IPS-NIHi7 (cell line): ENCODE data around the gene GBX1.

Source experiments
- DNase-seq: peaks from one replicate; pipeline ENCODE4 v3.0.0; 2012; ENCODE audit warnings: mixed read lengths; ENCODE audit errors: extremely low spot score

GBX1 gene

DNA sequence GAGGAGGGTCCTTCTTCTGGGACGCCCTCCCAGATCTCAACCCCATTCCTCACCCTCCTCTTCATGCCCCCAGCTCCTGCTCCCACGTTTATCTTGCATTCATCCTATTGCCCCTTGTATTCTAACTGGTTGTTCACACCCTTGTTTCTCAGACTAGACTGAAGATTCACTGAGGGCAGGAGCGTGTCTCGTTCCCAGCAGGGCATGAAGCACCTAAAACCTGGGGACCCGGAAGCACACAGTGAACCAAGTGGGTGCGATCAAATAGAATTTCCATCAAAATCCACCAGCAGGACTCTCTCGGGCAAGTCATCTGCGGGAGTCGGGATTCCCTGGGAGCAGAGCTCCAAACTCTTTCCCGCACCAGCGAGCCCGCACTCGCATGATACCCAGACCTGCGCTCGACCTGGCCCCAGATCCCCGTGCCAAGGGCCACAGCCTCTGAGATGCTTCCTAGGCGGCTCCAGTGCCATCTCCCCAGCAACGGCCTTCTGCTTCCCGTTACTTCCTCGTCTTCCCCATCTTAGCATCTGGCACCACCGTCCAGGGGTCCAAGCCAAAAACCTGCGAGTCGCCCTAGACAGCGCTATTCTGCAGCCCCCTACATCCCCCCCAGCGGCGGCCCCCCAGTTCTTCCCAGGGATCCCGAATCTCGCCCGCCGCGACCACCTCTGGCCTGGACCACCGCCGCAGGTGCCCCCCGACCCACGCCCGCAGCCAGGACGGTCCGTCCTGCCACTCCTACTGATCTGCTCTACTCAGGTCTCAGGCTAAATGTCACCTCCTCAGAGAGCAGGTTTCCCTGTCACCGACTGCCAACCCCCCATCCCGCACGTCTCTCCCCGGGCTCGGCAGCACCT lies 6.1 kb upstream of the GBX1 start:
- DNase-seq: no peak

DNA sequence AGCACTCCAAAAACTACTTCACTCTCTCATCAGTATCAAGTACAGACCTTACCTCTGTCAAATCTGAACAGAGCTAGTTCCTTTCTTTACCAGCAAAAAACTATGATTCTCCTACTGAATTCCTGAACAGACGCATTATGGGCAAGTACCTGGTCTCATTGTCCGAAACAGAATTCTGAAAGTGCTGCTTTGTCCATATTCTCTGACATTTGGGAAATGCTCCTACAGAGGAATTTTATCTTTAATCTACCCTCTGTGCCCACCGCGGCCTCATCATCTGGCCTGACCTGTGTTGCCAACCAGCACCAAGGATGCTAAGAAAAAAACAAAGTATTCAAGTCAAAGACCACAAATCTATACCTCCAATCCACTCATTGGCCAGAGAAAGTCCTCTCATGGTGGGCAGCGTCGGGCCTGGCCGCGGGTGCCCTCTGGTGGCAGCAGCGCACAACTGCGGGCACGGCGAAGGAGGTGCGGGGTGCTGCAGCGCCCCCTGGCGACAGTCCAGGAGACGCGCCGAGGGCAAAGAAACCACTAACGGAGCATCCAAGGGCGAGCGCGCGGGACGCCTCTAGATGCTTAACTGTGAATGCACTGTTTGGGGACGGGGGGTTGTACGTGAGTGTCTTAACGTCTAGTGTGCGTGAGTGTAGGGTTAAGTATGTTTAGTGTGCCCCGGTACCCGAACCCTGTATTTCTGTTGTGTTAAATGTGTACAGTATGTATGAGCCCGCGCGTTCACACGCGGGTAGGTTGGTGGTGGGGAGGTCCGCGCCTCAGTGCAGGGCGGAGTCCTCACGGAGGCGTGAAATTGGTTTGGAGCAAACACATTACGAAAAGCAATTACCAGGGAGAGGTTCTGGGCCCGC lies 5.0 kb upstream of the GBX1 start:
- peak; percentile 89 for DNase-seq

DNA sequence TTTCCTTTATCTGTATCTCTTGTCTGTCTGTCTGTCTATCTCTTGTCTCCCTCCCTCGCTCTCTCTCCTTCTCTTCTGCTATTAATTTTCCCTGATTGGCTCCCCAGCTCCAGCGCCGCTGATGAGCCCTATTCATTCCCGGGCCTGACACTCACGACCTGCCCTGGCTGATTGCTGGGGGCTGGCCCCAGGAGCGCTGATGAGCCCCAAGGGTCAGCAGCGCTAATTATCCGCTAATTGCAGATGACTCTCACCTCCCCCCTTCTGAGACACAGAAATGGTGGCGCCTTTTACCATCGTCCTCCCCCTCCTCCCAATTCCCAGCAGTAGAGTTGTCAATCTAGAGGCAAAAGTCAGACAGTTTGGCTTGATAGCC lies 1.3 kb upstream of the GBX1 start:
- no peak for DNase-seq

DNA sequence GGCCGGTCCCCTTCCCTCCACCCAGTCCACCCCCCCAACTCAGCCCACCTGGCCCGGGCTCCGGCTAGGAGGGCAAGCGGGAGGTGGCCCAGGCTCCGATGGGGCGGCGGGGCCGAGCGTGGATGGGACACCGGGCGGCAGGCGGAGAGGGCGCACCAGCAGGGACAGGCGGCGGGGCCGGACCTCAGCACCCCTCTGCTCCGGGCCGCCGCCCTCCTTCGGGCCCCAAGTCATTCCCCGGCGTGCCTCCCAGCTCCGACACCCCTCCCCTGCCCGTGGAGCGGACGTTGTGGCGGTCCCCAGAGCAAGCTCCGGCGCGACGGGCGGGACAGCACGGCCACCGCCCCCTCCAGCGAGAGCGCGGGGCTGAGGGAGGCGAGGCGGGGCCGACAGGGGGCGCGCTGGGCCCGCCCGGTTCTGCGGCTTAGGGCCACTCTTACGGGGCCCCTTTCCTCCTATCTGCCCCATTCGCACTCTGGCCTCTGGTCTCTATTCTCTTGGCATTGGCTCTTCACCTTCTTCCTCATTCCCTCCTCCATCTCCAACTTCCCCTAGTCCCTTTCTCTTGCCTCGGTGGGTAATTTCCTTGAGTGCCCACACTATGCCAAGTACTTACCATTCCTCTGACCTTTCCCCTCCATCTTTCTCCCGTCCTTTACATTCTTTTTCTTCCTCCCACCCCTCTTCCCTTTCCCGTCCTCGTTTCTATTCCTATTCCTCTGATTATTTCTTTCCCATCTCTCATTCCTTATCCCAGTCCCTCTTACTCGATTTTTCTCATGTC lies 701 bp upstream of the GBX1 start:
- DNase-seq: peak; percentile 83

DNA sequence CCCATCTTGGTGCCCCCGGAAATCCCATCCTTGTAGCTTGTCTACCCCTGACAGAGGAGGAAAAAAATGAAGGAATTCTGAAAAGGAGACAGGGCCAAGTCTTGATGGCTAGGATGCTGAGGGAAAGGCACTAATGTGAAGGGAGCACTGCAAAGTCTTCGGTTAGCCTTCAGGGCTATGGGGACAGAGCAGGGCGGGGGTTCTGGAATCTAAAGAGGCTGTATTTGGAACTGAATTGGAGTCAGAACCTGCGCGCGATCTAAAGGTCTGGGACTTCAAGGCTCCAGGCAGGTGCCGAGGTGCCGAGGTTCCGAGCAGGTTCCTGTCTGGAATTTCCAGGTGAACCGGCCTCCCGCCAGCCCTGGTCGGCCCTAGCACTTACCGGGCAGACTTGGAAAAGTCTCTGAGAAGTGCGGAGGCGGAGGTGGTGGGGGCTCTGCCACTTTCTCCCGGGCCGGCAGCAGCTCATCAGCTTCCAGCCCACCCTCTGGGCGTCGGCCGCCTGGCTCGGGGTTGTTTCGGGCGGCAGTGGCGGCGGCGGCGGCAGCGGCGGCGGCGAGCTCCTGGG lies 781 bp downstream of the GBX1 start:
- peak; percentile 65 for DNase-seq

DNA sequence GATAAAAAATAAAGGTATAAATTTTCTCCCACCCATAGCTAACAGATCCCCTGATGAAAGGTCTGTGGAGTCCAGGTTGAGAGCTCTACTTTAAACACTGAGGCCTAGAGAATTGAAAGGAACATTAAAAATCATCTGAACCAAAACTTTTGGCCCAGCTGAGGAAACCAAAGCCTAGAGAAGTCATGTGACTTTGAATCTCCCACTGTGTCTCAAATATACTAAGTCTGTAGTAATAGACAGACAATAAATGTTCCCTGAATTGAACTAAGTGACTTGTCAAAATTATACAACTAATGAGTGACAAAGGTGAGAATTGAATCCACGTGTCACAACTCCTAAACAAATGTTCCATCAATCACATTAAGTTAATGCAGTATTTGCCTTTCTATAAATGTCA lies 5.7 kb downstream of the GBX1 start:
- DNase-seq: no peak

DNA sequence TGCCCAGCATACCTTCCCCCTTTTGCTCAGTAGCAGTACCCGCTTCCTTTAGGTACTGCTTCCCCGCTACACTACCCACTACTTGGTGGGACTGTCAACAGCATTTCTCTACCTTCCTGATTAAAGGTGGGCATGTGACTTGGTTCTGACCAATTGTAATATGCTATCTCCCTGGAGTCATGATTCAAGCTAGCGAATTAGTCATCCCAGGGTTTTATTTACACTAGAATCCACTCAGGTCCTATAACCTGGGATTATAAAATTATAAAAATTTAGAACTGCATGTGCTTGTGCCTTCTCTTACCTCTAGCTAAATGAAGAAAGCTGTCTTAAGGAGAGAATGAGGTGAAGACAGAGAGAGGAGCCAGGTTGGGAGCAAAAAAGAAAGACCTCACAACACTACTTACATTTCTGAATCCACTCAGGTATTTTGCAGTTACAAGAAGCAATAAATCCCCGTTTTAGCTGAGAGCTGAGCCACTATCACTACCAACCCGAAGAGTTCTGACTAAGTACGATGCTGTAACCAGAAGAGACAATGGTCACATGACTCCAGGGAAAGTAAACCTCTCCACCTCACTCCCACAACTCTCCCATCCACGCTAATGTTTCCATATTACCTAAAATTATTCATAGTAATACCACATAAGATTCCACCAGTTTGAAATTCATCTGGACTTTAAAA lies 9.7 kb downstream of the GBX1 start:
- DNase-seq: no peak

DNA sequence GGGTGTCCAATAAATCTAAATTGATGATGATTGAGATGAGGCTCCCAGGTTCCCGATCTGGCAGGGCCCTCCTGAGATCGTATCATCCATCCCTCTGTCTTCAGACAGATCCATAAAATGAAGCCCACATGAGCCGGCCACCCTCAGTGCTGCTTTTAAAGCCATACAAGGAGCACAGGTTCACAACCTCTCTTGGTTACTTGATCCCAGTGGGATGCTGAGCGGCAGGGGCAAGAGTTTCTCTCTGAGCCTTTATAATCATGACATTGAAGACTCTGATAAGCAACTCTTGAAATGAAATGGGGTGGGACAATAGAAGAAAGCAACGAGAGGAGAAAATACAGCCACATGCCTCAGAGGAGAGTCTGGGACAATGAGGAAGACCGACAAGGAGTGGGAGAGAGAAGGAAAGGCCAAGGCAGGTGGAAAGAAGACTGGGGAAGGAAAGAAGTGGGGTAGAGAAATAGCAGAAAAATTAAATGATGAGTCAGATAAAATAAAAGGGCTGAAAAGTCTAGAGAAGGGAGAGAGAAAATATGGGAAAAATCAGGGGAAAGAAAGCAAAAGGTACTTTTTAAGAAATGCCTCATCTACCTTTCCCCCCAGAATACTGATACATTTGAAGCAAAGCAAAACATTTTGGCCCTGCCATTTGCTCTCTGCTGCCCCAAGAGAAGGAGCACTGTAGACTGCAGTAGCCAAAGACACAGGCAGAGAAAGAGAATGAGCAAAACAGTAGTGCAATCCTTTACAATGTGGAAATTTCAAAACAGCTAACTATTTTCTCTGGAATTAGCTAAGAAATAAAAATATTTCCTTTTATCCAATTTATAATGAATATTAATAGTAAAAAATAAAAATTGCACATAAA lies 14.6 kb downstream of the GBX1 start:
- DNase-seq: no peak

DNA sequence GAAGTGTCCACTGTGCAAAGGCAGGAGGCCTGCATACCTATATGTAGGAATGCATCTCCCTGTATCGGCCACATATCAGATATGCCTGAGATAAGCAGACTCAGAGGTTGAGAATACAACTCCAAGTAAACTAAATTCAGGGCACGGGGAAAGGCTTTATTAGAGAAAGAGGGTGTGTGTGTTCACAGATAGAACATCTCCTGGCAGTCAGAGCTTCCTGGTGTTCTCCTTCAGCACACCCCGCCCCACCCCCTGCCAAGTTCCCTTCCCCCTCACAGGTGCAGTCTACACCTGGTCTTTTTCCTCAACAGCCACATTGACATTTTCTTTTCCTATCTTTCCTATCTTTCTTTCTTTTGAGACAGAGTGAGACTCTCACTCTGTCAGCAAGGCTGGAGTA lies 17.1 kb downstream of the GBX1 start:
- no peak for DNase-seq

DNA sequence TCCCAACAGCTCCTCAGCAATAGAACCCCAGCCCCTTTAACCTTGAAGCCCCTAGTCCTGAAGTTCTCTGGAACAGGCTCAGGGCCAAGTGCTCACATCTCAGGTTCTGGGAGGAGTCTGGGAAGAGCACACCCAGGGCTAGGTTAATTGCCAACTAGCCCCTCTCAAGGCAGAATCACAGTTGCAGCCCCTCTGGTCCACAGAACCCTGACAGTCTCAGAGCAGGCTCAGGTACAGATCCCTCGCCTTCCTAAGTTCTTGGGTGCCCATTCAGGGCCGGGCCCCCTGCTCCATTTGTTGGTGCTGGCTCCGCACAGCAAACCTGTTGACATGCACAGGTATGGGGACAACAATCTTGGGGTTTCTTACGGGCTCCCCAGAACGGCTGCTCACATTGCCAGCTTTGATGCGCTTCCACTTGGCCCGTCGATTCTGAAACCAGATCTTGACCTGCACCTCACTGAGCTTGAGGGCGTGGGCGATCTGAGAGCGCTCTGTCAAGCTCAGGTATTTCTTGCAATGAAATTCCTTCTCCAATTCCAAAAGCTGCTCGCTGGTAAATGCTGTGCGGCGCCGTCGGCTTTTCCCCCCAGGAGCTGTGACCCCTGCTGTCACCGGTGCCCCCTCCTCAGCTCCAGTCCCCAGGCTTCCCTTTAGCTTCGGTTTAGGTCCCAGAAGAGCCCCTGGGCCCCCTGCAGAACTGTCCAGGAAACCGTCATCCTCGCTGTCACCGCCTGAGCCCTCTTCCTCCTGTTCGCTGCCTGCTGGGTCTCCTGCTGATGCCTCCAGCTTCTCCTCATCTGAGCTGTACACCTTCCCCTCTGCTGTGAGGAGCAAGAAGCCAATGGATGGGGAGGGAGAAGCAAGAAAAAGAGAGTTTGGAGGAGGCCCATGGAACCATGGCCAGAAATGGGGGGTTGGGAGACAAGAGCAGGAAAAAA lies 18.9 kb downstream of the GBX1 start:
- DNase-seq: no peak

DNA sequence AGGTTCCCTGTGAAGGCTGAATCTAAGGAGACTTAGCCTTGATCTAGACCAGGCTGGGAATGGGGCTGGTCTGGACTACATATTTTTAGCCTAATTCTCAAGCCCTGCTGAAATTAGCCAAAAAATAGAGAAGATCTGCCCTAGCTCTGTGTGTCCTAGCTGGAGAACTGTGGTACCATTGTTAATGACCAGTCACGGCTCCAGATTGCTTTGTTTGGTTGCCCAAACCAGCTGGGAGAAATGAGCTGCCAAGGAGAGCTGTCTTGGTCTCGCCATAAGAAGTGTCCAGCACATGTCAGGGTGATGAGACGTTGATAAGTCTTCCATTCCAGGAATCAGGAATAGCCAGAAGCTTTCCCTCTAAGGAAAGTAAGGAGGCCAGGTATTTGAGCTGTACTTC lies 20.7 kb downstream of the GBX1 start:
- DNase-seq: no peak

DNA sequence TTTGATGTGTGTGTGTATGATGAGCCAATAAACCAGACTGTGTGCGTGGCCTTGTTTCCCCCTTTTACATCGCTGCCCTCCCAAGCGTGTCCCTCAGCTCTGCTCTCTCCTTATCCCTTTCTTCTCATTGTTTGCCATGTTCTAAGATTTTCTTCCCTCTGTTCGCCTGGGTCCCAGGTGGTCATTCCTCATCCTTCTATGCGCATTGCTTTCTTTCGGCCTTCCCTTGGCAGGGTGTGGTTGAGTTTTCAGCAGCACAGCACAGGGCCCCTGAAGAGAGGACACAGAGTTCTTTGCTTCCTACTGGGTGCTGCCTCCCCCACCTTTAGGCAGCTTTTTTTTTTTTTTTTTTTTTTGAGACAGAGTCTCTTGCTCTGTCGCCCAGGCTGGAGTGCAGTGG lies 23.1 kb downstream of the GBX1 start:
- no peak for DNase-seq

DNA sequence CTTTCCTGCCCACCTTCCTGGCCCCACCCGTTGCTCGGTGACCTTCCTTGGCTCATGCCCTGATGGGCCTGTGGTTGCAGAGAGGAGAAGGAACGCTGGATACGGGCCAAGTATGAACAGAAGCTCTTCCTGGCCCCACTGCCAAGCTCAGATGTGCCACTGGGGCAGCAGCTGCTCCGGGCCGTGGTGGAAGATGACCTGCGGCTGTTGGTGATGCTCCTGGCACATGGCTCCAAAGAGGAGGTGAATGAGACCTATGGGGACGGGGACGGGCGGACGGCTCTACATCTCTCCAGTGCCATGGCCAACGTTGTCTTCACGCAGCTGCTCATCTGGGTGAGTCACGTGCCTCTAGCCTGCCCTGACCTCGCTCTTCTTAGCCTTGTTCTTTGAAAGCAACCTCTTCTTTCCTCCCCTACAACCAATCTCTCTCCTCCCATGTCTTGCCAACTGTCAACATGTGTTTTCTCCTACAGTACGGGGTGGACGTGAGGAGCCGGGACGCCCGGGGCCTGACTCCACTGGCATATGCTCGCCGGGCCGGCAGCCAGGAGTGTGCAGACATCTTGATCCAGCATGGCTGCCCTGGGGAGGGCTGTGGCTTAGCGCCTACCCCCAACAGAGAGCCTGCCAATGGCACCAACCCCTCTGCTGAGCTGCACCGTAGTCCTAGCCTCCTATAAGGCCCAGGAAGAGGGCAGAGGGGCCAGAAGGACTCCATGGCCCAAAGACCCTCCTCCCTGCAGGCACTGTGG lies 24.1 kb downstream of the GBX1 start:
- DNase-seq: no peak

DNA sequence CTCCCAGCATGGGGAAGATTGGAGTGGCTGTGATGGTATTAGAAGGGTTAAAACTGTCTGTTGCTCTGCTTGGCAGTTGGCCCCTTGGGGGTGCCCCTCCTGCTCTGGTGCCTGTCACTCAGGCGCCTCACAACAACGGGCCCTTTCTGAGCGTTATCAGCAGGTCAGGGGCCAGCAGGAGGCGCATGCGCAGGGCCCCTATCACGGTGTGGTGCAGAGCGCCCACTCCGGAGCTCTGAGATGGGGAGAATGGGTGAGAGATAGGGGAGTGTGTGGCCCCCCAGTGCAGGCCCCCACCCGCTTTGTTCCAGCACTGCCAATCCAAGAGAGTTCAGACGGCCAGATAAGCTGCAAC lies 24.8 kb downstream of the GBX1 start:
- no peak for DNase-seq

DNA sequence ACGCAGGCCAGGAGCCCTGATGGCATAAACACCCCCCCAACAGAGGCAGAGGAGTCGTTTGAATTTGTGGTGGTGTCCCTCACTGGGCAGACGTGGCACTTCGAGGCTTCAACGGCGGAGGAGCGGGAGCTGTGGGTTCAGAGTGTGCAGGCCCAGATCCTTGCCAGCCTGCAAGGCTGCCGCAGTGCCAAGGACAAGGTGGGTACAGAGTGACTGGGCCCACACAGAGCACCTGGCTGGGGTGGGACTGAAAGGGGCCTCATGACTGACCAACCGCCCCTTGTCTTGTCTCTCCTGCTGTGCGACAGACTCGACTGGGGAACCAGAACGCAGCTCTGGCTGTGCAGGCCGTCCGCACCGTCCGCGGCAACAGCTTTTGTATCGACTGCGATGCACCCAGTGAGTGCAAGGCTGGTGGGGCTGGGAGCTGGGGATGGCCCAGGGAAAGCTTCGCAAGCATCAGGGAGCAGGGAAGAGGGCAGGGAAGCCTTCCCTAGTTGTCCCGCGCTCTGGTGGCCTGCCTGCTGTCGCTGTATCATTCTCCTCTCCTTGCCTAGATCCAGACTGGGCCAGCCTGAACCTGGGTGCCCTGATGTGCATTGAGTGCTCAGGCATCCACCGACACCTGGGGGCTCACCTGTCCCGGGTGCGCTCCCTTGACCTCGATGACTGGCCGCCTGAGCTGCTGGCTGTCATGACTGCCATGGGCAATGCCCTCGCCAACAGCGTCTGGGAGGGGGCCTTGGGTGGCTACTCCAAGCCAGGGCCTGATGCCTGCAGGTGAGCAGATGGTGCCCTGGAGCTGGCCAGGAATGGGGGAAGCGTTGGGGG lies 25.4 kb downstream of the GBX1 start:
- no peak for DNase-seq

DNA sequence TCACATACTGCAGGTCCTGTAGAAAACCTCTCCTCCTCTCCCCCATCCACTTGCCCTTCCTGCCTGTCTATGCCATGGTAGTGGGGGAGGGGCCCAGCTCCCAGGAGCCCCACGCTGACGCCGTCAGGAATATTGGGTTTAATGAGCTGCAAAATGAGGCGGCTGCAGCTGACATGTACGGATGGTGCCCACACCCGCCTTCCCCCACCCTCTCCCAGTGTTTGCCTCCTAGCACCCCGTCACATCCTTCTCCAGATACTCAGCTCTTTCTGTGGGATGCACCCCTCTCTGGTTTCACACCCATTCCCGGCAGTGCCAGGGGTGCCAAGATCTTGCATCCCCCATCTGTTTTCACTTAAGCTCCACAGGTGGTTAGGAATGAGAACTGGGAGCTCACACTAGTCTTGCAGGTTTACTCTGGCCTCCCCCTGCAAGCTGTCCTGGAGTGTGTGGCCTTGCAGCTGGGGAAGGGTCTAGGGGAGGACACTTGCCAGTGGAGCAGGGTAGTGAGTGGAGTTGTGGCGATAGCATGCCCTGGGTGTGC lies 26.1 kb downstream of the GBX1 start:
- DNase-seq: no peak

DNA sequence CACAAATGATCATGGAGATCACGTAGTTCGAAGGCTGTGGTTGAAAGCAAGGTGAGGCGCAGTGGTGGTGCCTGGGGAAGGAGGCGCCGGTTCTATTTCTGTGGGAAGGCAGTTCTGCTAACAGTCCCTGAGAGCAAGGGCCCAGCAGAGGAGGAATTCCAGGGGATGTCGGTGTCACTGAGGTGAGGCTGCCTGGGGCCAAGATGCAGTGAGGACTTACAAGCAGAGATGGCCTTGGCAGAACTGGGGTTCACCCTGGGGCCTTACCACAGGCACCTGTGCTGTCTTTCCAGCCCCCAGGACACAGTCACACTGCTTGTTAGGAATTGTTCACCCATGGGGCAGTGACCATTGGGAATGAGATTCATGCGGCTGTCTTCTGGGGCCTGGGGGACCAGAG lies 26.7 kb downstream of the GBX1 start:
- no peak for DNase-seq
